ENCODE results near the gene WDR20.
"Not testable (repeated sequence)": the region's sequence is repeated elsewhere in the genome, so short reads cannot be mapped to it uniquely, and the experiment has no call there.

Gene WDR20

DNA sequence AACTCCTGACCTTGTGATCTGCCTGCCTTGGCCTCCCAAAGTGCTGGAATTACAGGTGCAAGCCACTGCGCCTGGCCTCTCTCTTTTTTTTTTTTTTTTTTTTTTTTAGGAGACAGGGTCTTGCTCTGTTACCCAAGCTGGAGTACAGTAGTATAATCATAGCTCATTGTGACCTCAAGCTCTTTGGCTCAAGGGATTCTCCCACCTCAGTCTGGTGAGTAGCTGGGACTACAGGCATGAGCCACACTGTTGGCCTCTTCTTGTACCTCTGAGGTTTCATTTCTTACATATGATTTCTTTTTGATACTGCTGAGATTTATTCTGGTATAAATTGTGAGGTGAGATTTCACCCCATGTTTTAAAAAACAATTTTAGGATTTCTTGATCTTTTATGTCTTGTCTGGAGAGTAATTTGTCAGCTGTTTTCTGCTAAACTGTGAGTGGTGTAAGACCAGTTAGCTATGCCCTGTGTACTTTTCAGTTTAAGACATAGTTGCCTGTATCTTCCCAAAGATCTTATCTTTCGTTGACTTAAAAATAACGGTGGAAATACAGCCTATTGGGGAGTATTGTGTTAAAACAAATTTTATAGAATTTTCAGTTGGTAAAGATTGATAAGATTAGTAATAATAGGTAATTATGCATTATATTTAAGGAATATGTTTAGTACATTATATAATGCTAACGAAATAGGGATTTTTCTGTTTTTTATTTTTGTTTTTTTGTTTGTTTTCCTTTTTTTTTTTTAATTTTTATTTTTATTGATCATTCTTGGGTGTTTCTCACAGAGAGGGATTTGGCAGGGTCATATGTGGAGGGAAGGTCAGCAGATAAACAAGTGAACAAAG, 31.7 kb downstream of the WDR20 start:
- no peak for DNase-seq (ENCODE audit: low read depth in 2 of 2)

DNA sequence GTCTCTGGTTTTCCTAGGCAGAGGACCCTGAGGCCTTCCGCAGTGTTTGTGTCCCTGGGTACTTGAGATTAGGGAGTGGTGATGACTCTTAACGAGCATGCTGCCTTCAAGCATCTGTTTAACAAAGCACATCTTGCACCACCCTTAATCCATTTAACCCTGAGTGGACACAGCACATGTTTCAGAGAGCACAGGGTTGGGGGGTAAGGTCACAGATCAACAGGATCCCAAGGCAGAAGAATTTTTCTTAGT, 32.2 kb downstream of the WDR20 start:
- not testable (repeated sequence) for DNase-seq (ENCODE audit: low read depth in 2 of 2)

DNA sequence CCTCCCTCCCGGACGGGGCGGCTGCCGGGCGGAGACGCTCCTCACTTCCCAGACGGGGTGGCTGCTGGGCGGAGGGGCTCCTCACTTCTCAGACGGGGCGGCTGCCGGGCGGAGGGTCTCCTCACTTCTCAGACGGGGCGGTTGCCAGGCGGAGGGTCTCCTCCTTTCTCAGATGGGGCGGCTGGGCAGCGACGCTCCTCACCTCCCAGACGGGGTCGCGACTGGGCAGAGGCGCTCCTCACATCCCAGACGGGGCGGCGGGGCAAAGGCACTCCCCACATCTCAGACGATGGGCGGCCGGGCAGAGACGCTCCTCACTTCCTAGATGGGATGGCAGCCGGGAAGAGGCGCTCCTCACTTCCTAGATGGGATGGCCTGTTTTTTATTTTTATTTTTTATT, 33.0 kb downstream of the WDR20 start:
- not testable (repeated sequence) for DNase-seq (ENCODE audit: low read depth in 2 of 2)

DNA sequence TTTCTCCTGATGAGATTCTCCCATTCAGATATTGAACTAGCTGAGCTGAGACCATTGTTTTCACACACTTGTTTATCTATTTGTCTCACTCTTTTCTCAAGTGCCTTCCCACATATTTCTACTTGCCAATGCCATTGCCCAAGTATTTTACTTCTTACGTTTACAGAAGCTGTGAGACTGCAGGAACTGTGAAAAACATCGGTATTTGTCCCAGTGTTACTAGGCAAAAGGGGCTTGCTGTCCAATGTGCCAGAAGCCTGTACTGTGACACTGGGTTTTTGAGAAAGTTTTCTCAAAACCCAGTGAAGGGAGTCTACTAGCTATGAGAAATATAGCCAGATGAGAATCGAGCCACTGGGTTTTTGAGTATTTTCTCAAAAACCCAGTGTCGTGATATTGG, 37.5 kb downstream of the WDR20 start:
- no peak for DNase-seq (ENCODE audit: low read depth in 2 of 2)

DNA sequence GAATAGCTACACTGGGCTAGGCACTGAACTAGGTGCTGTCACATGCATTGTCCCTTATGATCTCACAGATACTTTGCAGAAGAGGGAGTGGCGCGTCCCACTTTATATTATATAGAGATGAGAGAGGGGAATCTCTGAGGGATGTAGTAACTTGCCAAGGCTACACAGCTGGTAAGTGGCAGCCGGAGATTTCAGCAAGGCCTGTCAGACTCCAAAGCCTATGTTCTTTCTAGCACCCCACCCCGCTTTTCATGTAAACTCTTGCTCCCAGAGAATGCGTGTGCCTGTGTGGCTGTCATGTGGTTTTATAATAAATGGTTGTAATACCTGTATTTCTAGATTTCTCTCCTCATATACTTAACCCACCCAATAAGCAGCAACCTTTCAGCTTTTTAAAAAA, 39.1 kb downstream of the WDR20 start:
- no peak for DNase-seq (ENCODE audit: low read depth in 2 of 2)

DNA sequence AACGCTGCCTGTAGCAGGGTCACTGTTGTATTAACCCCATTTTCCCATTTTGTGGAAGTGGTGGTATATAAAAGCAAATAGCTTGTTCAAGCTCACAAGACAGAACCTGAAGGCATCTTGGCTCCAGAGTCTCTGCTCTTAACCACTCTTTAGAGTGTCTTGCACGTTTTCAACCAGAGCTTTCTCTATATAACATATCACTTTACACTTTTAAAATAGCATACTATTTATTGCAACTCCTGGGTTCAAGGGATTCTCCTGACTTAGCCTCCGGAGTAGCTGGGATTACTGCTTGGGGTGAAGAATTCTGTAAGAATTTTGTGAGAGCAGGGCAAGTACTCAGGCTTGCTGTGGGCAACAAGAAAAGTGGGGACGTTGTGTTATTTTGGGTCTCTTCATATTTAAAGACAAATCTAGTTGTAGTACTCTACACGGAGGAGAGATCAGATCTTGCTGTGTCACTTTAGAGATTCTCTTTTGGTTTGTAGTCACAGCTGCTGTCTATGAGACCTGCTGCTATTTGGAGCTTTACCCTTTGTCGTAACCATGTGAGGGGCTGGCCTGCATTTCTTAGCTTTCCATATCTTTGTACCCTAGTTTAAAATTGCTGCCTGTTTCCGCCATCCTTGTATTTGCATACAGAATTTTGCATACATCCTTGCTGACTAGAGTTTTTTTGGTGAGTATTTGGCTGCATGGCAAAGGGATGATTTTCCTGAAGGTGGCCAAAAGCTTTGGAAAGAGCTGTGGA, 40.7 kb downstream of the WDR20 start:
- DNase-seq (ENCODE audit: low read depth in 2 of 2): no peak

DNA sequence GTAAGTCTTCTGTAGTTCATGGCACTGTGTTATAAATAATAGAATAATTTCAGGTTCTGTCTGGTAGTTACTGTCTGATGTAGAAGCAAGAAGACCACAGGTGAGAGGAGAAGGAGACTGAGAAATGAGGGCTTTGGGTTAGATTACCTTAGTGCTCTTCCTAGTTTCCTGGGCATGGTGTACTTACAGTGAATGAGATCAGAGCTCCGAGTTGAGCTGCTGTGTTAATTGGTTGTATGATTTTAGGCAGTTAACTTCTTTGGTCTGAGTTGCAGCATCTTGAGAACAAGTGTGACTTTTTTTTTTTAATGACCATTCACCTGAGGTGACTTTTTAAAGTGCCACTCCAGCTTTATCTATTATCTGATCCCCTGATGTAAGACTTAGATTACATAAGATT, 41.5 kb downstream of the WDR20 start:
- no peak for DNase-seq (ENCODE audit: low read depth in 2 of 2)

DNA sequence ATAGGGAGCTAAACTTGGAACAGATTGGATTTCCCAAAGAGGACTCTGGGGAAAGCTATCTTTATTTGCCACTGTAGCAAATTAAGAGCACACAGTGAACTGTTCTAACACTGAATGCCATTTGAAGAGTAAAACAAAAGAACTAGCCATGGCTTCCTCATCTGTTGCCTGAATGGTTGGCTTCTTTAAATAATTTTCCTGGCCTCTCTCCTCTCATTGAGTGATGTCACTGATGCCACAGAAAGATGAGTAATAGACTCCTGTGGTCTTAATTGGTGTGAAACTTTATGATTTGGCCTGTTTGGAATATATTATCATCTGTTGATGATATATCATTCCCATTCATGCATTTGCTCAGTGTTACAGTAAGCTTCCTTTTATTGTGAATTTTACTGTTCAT, 42.5 kb downstream of the WDR20 start:
- DNase-seq (ENCODE audit: low read depth in 2 of 2): no peak

DNA sequence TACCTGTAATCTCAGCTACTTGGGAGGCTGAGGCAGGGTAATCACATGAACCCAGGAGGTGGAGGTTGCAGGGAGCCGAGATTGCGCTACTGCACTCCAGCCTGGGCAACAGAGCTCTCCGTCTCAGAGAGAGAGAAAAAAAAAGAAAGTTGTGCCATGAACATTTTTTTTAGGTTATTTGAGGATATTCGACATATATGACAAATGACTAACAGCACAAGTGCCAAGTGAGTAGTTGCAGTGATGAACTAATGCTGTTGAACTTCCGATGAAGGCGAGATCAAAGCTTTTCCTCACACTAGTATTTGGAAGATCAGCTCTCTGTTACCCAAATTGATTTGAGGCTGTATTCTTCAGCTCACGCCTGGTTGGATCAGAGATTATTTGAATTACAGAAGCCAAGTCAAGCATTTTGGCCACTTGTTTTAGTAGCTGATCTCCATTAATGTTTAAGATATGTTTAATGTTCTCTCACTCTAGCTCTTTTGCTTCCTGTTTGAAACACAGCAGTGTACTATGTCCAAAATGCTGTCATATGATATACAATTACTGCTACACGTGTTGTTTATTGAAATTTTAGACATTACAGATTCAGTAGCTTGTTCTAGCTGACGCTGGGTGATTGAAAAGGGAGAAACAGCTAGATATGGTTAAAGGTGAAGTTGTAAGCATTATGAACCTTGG, 43.4 kb downstream of the WDR20 start:
- no peak for DNase-seq (ENCODE audit: low read depth in 2 of 2)

DNA sequence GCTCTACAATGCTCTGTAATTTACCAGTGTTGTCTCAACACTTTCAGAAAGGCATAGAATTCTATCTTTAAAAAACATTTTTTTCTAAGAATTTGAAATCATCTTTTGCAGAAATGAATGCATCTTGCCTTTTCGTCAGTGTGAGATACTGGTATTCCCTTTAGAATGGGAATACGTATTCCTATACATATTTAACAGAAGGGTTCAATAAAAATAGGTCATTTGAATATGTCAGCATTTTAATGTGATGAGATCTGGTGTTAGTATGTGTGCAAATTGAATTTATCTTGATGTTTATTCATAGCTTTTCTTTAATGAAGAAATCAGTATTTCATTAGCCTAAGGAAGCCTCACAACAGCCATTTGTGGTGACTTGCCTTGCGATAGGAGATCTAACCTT, 44.2 kb downstream of the WDR20 start:
- no peak for DNase-seq (ENCODE audit: low read depth in 2 of 2)

DNA sequence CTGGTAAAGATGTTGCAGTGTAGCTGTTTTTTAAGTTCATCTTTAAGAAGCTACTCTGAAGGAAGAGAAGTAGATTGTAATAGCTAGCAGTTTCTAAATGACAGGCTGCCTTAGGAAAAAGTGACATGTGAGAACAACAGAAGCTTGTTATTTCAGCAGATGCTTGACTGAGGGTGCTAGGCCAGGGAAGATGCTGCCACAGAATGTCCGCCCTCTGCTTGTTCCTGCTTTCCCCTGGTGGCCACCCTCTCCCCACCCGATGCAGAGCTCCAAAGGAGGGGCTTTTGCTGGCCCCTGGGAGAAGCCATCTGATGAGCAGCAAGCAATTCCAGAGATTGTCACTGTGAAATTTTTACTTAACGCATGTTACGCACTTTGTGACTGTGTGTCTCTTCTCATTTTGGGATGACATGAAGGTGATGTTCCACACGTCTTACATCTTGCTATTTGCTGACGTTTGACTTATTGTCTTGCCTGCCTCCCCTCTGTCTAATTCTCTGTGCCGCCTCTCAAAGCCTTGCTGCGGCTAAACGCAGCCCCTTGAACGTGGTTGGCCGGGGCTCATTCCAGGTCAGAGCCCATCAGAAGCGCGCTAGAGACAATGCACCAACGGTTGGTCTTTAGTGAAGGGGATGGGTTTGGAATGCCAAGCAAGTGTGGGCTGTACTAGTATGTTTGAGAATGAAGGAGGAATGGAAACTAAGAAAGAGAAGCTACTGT, 44.8 kb downstream of the WDR20 start:
- no peak for DNase-seq (ENCODE audit: low read depth in 2 of 2)

DNA sequence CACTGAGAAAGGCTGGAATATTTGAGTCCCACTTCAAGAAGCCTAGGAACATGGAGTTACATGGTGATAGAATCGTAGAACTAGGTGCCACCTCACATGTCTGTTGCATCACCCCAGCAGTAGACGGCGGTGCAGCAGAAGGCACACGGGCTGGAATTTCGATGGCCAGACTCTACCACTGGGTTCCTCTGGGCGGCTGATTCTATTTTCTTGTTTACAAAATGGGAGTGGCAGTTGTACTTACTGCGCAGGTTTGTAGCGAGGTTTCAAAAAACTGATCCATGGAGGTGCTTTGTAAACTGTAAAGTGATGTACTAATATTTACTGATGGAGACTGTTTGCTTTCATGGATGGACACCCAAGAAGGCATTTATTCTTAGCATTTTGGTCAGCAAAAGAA, 45.7 kb downstream of the WDR20 start:
- no peak for DNase-seq (ENCODE audit: low read depth in 2 of 2)

DNA sequence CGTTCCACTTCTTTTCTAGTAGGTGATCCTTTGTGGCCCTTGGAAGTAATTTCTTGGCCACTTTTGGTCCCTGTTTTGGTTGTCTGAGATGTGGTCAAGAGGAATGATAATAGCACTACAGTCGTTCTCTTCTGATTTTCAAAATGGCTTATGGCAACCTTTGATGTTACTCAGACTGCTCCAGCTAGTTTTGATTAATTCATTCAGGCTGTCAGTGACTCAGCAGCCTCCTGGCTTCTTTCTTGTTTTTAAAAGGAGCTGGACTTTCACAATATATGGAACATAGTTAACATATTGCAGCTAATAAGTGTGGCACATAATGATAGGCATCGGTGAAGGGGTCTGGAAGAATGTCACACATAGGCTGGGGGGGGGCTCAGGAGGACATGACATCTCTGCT, 47.3 kb downstream of the WDR20 start:
- no peak for DNase-seq (ENCODE audit: low read depth in 2 of 2)

DNA sequence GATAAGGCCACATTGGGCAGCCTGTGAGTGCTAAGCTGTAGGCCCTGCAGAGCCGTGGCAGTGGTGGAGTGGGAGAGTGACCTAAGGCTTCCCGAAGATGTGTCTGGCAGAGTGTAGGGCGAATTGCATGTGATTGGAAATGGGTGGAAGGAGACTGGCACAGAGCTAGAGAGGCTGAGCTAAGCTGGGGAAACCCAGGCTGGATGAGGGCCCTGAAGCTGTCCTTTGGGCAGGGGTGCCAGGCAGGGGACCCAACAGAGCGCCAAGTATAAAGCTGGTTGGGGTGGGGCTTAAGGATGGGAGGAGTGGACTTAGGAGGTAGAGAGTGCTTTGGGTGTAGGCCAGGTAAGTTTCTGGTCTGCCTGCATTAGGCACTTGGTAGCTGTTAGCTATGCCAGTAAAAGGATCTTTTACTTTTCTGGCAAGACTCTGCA, 47.9 kb downstream of the WDR20 start:
- no peak for DNase-seq (ENCODE audit: low read depth in 2 of 2)

DNA sequence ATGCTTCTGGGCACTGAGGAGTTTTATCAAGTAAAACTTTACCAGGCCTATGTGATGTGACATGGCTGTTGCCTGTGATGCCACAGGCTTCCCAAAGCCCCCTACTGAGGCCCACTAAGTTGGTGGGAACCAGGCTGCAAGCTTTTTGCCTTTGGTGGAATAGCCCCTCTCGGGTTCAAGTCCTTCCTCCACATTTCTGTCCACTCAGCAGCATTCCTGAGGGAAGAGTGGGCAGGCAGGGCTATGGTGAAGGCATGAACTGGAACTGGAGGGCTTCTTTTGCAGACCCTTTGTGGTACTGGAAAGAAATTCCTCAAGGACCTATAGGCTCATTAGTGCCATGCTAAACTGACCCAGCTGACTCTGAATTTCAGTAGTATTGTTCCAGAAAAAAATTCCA, 48.5 kb downstream of the WDR20 start:
- no peak for DNase-seq (ENCODE audit: low read depth in 2 of 2)

DNA sequence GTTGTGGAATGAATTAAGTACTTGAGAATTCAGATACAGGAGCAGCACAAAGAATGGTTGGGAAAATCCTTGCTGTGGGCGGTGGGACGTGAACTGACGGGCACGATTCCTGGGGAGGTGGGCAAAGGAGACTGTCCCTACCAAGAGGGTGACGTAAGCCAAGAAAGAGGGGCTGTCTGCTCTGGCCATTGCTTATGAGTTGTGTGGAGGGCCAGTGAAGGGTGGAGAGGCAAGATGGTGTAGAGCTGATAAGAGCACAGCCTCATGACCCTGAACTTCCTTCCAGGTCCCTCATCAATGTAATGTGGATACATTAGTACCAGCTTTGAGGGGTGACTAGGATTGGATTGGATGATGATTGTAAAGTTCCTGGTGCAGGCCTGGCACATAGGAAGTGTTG, 50.2 kb downstream of the WDR20 start:
- no peak for DNase-seq (ENCODE audit: low read depth in 2 of 2)

DNA sequence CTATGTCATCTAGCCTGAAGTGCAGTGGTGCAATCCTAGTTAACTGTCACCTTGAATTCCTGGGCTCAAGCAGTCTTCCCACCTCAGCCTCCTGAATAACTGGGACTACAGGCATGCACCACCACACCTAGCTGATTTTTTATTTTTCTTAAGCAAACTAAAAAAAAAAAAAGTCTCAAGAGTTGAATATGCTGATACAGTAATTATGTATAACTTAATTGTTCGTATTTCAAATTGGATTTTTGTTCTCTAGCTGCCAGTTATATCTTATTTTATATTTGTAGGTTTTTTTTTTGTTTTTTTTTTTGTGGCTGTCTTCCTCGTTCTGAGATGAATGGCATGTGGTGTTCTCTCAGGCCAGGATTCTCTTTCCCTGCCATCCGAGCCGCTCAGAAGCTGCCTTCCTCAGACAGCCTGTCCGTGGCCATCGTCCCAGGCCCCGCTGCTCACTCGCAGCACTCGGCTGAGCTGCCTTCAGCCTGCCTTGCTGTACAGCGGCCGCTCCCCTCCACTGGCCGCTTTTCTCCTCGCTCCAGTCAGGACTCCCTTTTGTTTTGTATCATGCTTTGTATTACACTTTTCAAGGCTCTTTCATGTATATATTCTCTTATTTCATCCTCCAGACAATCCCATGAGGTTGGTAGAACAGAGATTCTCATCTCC, 53.3 kb downstream of the WDR20 start:
- DNase-seq (ENCODE audit: low read depth in 2 of 2): no peak

DNA sequence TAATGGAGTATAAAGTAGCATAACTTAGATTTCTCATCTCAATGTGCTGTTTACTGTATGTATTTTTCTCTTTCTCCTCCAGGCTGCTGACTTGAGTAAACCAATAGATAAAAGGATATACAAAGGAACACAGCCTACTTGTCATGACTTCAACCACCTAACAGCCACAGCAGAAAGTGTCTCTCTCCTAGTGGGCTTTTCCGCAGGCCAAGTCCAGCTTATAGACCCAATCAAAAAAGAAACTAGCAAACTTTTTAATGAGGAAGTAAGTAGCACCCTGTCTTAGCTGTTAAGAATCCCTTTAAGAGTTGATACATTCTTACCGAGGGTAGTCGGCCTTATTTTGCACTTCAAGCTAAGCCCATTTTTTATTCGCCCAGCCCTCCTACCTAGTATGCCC, 55.2 kb downstream of the WDR20 start:
- DNase-seq (ENCODE audit: low read depth in 2 of 2): no peak

DNA sequence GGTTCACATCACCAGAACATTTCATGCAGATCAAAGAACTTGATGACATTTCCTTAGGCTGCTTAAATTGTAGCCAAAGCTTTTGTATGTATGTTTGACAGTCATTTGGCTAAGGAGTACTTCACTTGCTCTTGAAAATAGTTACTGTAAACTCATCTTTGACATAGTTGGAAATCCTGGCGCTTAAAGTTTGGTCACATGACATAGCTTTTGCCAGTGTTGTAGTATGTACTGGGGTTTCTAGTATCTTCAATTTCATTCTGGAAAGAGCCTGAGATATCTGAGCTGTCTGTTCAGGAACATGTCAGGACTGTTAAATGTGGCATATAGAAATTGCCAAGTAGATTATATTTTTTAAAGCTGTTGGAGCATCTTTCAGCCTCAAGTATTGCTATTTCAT, 55.7 kb downstream of the WDR20 start:
- no peak for DNase-seq (ENCODE audit: low read depth in 2 of 2)

DNA sequence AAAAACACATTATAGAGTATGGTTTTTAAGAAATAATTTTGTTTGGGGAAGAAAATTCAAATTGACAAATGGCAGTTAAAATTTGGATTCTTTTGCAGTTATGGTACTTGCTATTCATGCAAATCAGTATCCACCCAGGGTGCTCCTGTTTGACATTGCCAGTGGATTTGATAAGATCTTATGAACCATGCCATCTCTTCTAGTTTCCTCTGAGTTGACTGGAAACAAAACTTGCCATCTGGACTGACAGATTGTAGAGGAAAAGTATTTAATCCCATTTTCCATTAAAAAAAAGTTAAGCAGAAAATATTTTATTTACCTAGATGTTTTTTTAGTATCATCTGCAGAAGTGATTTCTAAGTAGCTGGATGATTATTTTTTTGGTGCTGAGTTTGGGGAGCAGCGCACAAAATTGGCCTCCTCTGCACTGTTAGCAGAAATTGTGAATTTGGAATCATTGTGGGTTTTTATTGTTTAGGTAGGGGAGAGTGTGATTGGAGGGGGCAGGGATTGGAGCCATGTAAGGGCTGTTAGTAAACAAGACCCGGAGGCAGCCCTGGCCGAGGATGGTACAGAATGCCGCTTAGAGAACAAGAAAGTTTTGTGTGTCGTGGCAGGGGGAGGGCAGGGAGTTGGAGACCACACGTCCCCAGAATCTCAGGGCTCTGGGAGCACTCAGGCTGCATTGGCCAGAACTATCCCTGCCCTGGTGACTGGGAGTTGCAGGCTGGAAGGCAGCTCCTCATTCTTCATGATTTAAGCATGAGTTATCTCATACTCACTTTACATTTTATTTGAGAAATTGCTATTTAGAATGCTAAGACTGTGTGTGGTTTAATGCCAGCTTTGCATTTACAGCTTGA, 56.6 kb downstream of the WDR20 start:
- no peak for DNase-seq (ENCODE audit: low read depth in 2 of 2)

DNA sequence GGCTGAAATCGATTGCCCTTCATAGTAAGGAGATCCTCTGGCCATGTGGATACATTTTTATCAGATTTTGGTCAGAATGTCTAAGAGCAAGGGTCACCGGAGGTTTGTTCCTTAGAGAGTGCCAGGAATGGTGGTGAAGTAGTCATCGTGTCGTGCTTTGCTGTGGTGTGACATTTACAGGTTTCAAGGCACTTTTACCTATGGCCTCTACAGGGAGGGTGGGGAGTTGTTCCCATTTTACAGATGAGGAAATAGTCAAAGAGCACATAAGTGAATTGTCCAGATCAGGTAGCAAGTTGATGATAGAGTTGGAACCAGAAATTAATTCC, 57.2 kb downstream of the WDR20 start:
- DNase-seq (ENCODE audit: low read depth in 2 of 2): no peak
